NCI-H460 (cell line): ENCODE results near the gene GRAP2. TPM values are rescaled to one million over a fixed set of nuclear protein-coding genes. Genes with fewer than 3 reads are reported as not detected.

ENCODE experiments used
- DNase-seq: peaks from one replicate; pipeline ENCODE4 v3.0.0-alpha.2; 2016; ENCODE audit warnings: low read depth; ENCODE audit errors: extremely low read depth
- small RNA-seq, 2 experiments: library from RNA; depleted of rRNA; stranded (forward); fragments of <200 nt; gene quantifications; one replicate each; pipeline ENCODE3, GENCODE V24; 2014
- total RNA-seq: library from RNA; depleted of rRNA; stranded (reverse); fragments of >200 nt; shearing (Covaris generic); gene quantifications from 2 replicates; pipeline ENCODE4 v1.2.3, GENCODE V29; 2014; rRNA removed

Gene GRAP2
- total RNA-seq, 1 experiment from 2014 or later = 0.02 TPM

- DNase-seq = peak; percentile 24
Measured at GRCh38 chr22:40007853-40008710, 107.2 kb downstream of the GRAP2 start.

- no peak for DNase-seq
Measured at GRCh38 chr22:40008726-40009291, 107.9 kb downstream of the GRAP2 start.

GRCh38 chr22:40009292-40009774 lies 108.4 kb downstream of the GRAP2 start:
- no peak for DNase-seq

GRCh38 chr22:40009951-40010671 lies 109.2 kb downstream of the GRAP2 start:
- DNase-seq = no peak

DNA sequence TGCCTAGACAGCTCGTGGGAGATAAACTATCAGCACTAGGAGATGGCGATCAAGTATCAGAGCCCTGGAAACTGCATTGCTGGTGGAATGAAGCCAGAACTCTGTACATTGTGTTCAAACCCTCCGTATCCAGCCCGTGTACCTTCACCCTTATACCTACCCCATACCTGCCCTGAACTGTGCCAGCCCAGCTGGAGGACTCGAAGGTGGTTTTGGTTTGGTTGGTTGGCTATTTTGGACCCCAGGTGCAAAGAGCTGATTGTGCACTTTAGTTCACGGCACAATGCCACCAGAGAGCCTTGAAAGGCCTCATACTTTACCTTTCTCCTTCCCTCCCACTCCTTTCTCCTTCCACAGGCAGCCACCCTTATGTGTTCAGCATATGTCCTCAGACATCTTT lies 109.9 kb downstream of the GRAP2 start:
- DNase-seq = no peak

- no peak for DNase-seq
Measured at GRCh38 chr22:40014667-40015248, 113.9 kb downstream of the GRAP2 start.

- no peak for DNase-seq
Measured at GRCh38 chr22:40015358-40015976, 114.6 kb downstream of the GRAP2 start.

DNA sequence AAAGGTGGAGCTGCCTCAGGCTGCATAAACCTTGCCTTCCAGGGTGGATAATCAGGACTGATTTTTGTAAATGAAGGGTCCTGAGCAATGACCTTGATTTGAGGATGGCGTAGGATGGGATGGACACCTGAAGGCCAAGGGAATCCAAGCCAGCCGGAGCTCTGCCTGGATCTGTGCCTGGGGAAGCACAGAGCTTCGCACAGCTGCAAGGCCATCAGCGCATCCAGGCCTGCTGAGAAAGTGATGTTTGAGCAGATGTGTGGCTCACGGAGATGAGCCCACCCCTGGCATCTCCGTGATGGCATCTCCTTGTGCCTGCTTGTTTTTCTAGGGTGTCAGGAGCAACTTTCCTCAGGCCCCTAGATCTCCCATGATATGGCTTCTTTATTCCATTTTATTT lies 117.2 kb downstream of the GRAP2 start:
- DNase-seq = no peak

DNA sequence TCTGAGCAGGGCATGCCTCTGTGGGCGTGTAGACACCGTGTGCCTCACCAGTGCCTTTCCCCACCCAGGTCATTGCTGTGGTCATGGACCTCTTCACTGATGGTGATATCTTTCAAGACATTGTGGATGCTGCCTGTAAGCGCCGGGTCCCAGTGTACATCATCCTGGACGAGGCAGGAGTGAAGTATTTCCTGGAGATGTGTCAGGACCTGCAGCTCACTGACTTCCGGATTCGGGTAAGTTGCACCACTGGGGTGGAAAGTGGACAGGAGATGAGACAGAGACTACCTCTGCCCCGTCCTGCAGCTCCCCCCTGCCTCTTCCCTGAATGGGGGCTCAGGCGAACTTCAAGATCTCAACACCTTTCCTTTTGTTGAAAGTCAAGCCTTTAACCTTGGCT lies 118.2 kb downstream of the GRAP2 start:
- no peak for DNase-seq

DNA sequence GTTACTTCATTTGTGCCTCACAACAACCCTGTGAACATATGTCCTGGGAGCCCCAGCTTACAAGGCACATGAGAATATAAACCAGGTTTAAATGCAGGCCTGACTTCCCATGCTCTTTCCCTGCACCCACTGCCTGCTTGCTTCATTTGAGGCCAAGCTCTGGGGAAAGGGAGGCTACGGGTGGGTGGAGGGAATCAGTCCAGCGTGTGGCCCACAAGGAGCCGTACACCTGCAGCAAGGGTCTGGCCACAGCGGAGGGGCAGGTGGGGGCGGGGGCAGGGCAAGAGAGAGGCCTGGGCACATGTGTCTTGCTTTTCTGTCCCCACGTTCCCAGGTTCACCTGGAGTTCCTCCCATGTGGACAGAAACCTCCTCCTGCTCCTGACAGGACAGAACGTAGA lies 120.1 kb downstream of the GRAP2 start:
- no peak for DNase-seq

DNA sequence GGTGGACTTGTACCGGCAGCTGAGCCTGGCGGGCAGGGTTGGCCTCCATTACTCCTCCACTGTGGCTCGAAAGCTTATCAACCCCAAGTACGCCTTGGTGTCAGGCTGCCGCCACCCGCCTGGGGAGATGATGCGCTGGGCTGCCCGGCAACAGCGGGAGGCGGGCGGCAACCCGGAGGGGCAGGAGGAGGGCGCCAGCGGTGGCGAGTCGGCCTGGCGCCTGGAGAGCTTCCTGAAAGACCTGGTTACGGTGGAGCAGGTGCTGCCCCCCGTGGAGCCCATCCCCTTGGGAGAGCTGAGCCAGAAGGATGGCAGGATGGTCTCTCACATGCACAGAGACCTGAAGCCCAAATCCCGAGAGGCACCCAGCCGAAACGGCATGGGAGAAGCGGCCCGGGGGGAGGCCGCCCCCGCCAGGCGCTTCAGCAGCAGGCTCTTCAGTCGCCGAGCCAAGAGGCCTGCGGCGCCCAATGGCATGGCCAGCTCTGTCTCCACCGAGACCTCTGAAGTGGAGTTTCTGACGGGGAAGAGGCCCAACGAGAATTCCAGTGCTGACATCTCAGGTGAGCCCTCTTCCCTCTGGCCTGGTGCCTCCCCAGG lies 120.6 kb downstream of the GRAP2 start:
- DNase-seq = no peak

DNA sequence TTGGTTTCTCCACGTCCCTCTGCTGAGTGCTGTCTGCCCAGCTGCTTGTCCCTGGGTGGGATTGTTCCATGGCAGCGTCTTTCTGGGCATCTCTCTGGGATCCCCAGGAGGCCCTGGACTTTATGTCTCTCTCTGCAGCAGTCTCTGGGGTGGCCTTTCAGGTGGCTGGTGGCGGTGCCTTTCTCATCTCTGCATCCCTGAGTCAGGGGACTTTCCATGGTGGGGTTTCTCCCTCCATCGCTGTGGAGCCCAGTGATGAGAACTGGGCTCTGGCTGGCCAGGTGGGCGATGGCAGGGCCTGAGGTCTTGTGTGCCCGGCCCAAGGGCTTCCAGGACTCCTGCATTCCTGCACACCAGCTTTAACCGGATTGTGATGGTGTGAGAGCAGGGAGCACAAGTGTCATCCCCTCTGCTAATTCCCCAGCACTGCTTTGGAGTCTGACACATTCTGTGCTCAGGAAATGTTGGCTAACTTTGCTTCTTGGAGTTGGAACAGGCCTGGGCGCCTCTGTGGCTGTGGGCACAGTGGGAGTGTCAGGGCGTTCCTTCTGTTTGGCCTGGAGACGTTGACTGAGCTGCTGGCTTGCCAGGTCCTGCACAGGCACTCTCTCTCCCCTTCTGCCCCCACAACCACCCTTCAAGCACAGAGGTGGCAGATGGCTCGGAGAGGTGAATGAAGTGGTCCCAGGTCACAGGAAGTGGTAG lies 121.8 kb downstream of the GRAP2 start:
- DNase-seq = no peak

Small RNAs within 50 kb of the gene (small RNA-seq; reads per million reads assigned to genes)
- gene RN7SKP210 = 0 reads per million in 2 experiments

Other genes with a start within 250 kb of the GRAP2 start
- not detected in 2 replicates for gene ENTHD1, start 7.3 kb upstream of the GRAP2 start, total RNA-seq
- not detected in 2 replicates for gene TMA7B, start 59.3 kb downstream of the GRAP2 start, total RNA-seq
- gene FAM83F, start 93.9 kb downstream of the GRAP2 start, total RNA-seq = 0.07 and 0.09 TPM in 2 replicates